Measurements from ENCODE around the gene ILDR1. TPM values are rescaled to one million over a fixed set of nuclear protein-coding genes. Genes with fewer than 3 reads are reported as not detected.

The ILDR1 gene
- total and polyA plus RNA-seq, 4 donors: 3.3 to 8.9 (median 4.2) TPM

DNA sequence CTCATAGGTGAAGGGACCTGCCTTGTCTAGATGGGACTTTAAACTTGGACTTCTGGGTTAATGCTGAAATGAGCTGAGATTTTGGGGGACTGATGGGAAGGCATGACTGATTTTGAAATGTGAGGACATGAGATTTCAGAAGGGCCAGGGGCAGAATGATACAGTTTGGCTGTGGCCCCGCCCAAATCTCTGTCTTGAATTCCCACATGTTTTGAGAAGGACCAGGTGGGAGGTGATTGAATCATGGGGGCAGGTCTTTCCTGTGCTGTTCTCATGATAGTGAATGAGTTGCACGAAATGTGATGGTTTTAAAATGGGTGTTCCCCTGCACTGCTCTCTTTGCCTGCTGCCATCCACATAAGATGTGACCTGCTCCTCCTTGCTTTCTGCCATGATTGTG, 42.8 kb downstream of the ILDR1 start:
- WGBS, 2 donors: 88 to 91% methylated on average over 2 of the region's 2 CpGs
- TF ChIP-seq, protein P1, sequence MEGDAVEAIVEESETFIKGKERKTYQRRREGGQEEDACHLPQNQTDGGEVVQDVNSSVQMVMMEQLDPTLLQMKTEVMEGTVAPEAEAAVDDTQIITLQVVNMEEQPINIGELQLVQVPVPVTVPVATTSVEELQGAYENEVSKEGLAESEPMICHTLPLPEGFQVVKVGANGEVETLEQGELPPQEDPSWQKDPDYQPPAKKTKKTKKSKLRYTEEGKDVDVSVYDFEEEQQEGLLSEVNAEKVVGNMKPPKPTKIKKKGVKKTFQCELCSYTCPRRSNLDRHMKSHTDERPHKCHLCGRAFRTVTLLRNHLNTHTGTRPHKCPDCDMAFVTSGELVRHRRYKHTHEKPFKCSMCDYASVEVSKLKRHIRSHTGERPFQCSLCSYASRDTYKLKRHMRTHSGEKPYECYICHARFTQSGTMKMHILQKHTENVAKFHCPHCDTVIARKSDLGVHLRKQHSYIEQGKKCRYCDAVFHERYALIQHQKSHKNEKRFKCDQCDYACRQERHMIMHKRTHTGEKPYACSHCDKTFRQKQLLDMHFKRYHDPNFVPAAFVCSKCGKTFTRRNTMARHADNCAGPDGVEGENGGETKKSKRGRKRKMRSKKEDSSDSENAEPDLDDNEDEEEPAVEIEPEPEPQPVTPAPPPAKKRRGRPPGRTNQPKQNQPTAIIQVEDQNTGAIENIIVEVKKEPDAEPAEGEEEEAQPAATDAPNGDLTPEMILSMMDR (IDR thresholded peaks at IDR 0.05; ENCODE audit: control extremely low read depth, extremely low read depth): no peak

DNA sequence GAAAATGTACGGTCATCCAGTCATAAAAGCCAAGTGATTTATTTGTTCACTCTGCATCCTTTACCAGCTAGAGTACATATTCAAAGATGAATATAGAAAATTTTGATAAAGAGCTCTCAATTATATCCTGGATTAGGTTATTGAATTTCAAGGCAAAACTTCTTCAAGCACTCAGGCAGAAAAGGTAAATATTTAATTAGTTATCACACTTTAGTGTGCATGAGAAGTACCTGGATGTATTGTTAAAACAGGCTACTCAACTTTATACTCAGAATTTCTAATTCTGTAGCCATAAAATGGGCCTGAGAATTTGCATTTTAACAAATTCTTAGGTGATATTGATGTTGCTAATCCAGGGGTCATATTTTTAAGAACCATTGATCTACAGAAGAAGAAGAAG, 45.3 kb downstream of the ILDR1 start:
- Histone ChIP-seq H3K36me3 (ENCODE audit: control insufficient read depth in 4 of 4, insufficient read depth in 4 of 4, low read length in 4 of 4) (no peaks in the 10 kb centered on the region), H3K4me3 (no peak overlapping the region), H3K27me3 (ENCODE audit: control insufficient read depth in 3 of 3, insufficient read depth in 3 of 3, low read length in 2 of 3) (no peaks in the 10 kb centered on the region), H3K27ac (ENCODE audit: low read depth in 1 of 2, low read length in 1 of 2) (no peak overlapping the region), H3K4me1 (ENCODE audit: control insufficient read depth in 5 of 5, insufficient read depth in 5 of 5, low read length in 5 of 5) (no peaks in the 10 kb centered on the region), H3K9ac (ENCODE audit: insufficient read depth in 1 of 2, low read length in 2 of 2) (no peak overlapping the region), H3K9me3 (ENCODE audit: control insufficient read depth in 4 of 4, insufficient read depth in 3 of 4, low read length in 3 of 4) (peaks cover 0 to 3% (median 0%) of the 10 kb centered on the region in 4 donors)
- 76% methylated on average over 1 of the region's 1 CpG for WGBS, 2 donors
- peak in 2 of 3 donors; percentile 2 to 13 for DNase-seq
- TF ChIP-seq, protein P1 (IDR thresholded peaks at IDR 0.05; ENCODE audit: control extremely low read depth, extremely low read depth): no peak
- no peak for ATAC-seq (ENCODE audit: insufficient read depth, low FRiP score)

More for the DNA sequence above, 42.8 kb downstream of the ILDR1 start:
- Histone ChIP-seq H3K4me3 (no peak overlapping the region), H3K4me1 (ENCODE audit: control insufficient read depth in 5 of 5, insufficient read depth in 5 of 5, low read length in 5 of 5) (no peaks in the 10 kb centered on the region), H3K36me3 (ENCODE audit: control insufficient read depth in 4 of 4, insufficient read depth in 4 of 4, low read length in 4 of 4) (no peaks in the 10 kb centered on the region), H3K9ac (ENCODE audit: insufficient read depth in 1 of 2, low read length in 2 of 2) (no peak overlapping the region), H3K27ac (ENCODE audit: low read depth in 1 of 2, low read length in 1 of 2) (no peak overlapping the region), H3K27me3 (ENCODE audit: control insufficient read depth in 3 of 3, insufficient read depth in 3 of 3, low read length in 2 of 3) (no peaks in the 10 kb centered on the region), H3K9me3 (ENCODE audit: control insufficient read depth in 4 of 4, insufficient read depth in 3 of 4, low read length in 3 of 4) (peaks cover 0 to 3% (median 1%) of the 10 kb centered on the region in 4 donors)
- DNase-seq (no peak), ATAC-seq (ENCODE audit: insufficient read depth, low FRiP score) (no peak)

DNA sequence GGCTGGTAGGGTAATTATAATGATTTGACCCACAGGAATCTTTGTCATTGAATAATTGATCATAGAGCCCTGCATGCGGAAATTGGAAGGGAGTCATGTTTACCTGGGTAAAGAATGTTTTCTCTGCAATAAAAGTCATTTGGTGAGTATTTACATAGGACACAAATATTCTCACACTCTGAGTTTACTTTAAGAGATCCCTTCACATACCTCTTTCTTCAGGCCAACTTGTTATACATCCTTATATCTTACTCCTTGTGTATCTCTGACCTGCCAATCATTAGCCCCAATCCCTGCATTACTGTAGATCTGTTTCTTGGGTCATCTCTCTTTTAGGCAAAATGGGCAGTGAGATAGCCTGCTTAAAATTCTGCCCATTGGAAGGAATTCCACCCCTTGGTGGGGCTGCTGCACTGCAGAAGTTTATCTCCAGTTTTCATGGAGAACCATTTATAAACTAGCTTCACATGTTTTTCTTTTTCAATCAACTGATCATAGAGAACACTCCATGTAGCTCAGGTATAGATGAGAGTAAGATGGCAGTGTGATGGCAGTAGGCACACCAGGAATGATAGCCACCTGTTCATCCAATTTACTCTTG, 46.2 kb downstream of the ILDR1 start:
- TF ChIP-seq, protein P1 (IDR thresholded peaks at IDR 0.05; ENCODE audit: control extremely low read depth, extremely low read depth): no peak
- DNase-seq (no peak), ATAC-seq (ENCODE audit: insufficient read depth, low FRiP score) (no peak)
- H3K36me3 ChIP-seq (ENCODE audit: control insufficient read depth in 4 of 4, insufficient read depth in 4 of 4, low read length in 4 of 4): no peaks in the 10 kb centered on the region
- no peaks in the 10 kb centered on the region for H3K27me3 ChIP-seq (ENCODE audit: control insufficient read depth in 3 of 3, insufficient read depth in 3 of 3, low read length in 2 of 3)
- H3K9ac ChIP-seq (ENCODE audit: insufficient read depth in 1 of 2, low read length in 2 of 2): no peak overlapping the region
- H3K9me3 ChIP-seq (ENCODE audit: control insufficient read depth in 4 of 4, insufficient read depth in 3 of 4, low read length in 3 of 4): peaks cover 0 to 3% (median 0%) of the 10 kb centered on the region in 4 donors
- H3K4me3 ChIP-seq: no peak overlapping the region
- 77 to 84% methylated on average over 1 of the region's 1 CpG for WGBS, 2 donors
- no peak overlapping the region for H3K27ac ChIP-seq (ENCODE audit: low read depth in 1 of 2, low read length in 1 of 2)
- no peaks in the 10 kb centered on the region for H3K4me1 ChIP-seq (ENCODE audit: control insufficient read depth in 5 of 5, insufficient read depth in 5 of 5, low read length in 5 of 5)

Data from lung (tissue), 12 donors.